Measurements from ENCODE around the gene NOP10. TPM values are rescaled to one million over a fixed set of nuclear protein-coding genes. Genes with fewer than 3 reads are reported as not detected.
"Not testable (repeated sequence)": the region's sequence is repeated elsewhere in the genome, so short reads cannot be mapped to it uniquely, and the experiment has no call there.

The NOP10 gene
- total and polyA plus RNA-seq, 2 of the 8 experiments (the other 6 are each of a cell fraction or from before 2014, with no cell fraction given), result 285 to 981 TPM

- H2AK5ac ChIP-seq (ENCODE audit: low read depth, low read length); H2BK20ac ChIP-seq (ENCODE audit: low read length); H2BK5ac ChIP-seq (ENCODE audit: low read depth, low read length); H4K20me1 ChIP-seq (replicated peaks in 1 of 2; ENCODE audit: control insufficient read depth in 1 of 2, insufficient read depth in 2 of 2, low read length in 2 of 2); H2AFZ ChIP-seq (ENCODE audit: low read length); H3K23ac ChIP-seq (ENCODE audit: insufficient read length); H3K4me1 ChIP-seq (replicated peaks in 1 of 4; ENCODE audit: control insufficient read depth in 3 of 4, insufficient read depth in 4 of 4, low read length in 3 of 4); DNase-seq (ENCODE audit: low read depth in 1 of 2, low spot score in 2 of 2); H4K91ac ChIP-seq (replicated peaks; ENCODE audit: insufficient read length, low read length); H4K5ac ChIP-seq (ENCODE audit: insufficient read length, low read depth, low read length); H3K23me2 ChIP-seq (ENCODE audit: low read depth, low read length); H4K8ac ChIP-seq (ENCODE audit: extremely low read depth, insufficient read depth, low read length); H3K36me3 ChIP-seq (ENCODE audit: control insufficient read depth in 2 of 4, insufficient read depth in 4 of 4, low read length in 3 of 4); H3K9ac ChIP-seq (replicated peaks in 1 of 4; ENCODE audit: extremely low read depth in 1 of 4, low read depth in 3 of 4, low read length in 3 of 4); H3K79me2 ChIP-seq (ENCODE audit: control insufficient read depth in 1 of 2, insufficient read depth in 2 of 2, low read length in 2 of 2); H2BK15ac ChIP-seq (ENCODE audit: low read length); H3K27ac ChIP-seq (ENCODE audit: low read depth, low read length); FAIRE-seq; H3K56ac ChIP-seq (replicated peaks; ENCODE audit: insufficient read length, low read depth, low read length); POLR2A ChIA-PET (ENCODE audit: partially characterized antibody); H3K9me3 ChIP-seq (ENCODE audit: insufficient read depth in 2 of 2, low read depth in 1 of 2, low read length in 1 of 2); H3K4me3 ChIP-seq (ENCODE audit: extremely low read depth in 1 of 4, insufficient read depth in 2 of 4, low read depth in 3 of 4, low read length in 4 of 4); H3K18ac ChIP-seq (ENCODE audit: extremely low read depth, low read length); H2BK12ac ChIP-seq (ENCODE audit: low read depth, low read length); CTCF ChIA-PET (ENCODE audit: partially characterized antibody); H2BK120ac ChIP-seq (replicated peaks; ENCODE audit: low read depth, low read length); H3K14ac ChIP-seq (ENCODE audit: insufficient read length); H3K4me2 ChIP-seq (ENCODE audit: insufficient read depth in 1 of 2, low read depth in 2 of 2, low read length in 2 of 2); H3K4ac ChIP-seq (replicated peaks; ENCODE audit: insufficient read length, low read depth, low read length); H3K79me1 ChIP-seq (ENCODE audit: low read depth, low read length); H3K27me3 ChIP-seq (replicated peaks in 1 of 4; ENCODE audit: control insufficient read depth in 3 of 4, extremely low read depth in 1 of 4, insufficient read depth in 3 of 4, low read length in 3 of 4): not testable (repeated sequence)
- WGBS, 2 experiments (ENCODE audit: extremely low coverage in 1 of 2, insufficient coverage in 1 of 2, insufficient read length in 1 of 2, insufficient replicate concordance in 2 of 2, low coverage in 1 of 2, low lambda C conversion rate in 2 of 2, missing lambda C conversion rate in 1 of 2), result no CpG with 5 or more reads among the region's 19 CpGs
These were observed 39.0 kb upstream of the NOP10 start for GRCh38 chr15:34381829-34382521.

- H2BK20ac ChIP-seq (ENCODE audit: low read length); DNase-seq (ENCODE audit: low read depth in 1 of 2, low spot score in 2 of 2); H2AFZ ChIP-seq (ENCODE audit: low read length); H3K79me1 ChIP-seq (ENCODE audit: low read depth, low read length); POLR2A ChIA-PET (ENCODE audit: partially characterized antibody); H3K27ac ChIP-seq (ENCODE audit: low read depth, low read length); H4K8ac ChIP-seq (ENCODE audit: extremely low read depth, insufficient read depth, low read length); H3K9me3 ChIP-seq (ENCODE audit: insufficient read depth in 2 of 2, low read depth in 1 of 2, low read length in 1 of 2); H3K23me2 ChIP-seq (ENCODE audit: low read depth, low read length); CTCF ChIA-PET (ENCODE audit: partially characterized antibody); H2BK120ac ChIP-seq (replicated peaks; ENCODE audit: low read depth, low read length); H3K4me2 ChIP-seq (ENCODE audit: insufficient read depth in 1 of 2, low read depth in 2 of 2, low read length in 2 of 2); H3K79me2 ChIP-seq (ENCODE audit: control insufficient read depth in 1 of 2, insufficient read depth in 2 of 2, low read length in 2 of 2); H3K4ac ChIP-seq (replicated peaks; ENCODE audit: insufficient read length, low read depth, low read length); H3K36me3 ChIP-seq (ENCODE audit: control insufficient read depth in 2 of 4, insufficient read depth in 4 of 4, low read length in 3 of 4); H4K5ac ChIP-seq (ENCODE audit: insufficient read length, low read depth, low read length); H3K4me1 ChIP-seq (replicated peaks in 1 of 4; ENCODE audit: control insufficient read depth in 3 of 4, insufficient read depth in 4 of 4, low read length in 3 of 4); H4K91ac ChIP-seq (replicated peaks; ENCODE audit: insufficient read length, low read length); H3K9ac ChIP-seq (replicated peaks in 1 of 4; ENCODE audit: extremely low read depth in 1 of 4, low read depth in 3 of 4, low read length in 3 of 4); H2BK15ac ChIP-seq (ENCODE audit: low read length); H3K23ac ChIP-seq (ENCODE audit: insufficient read length); H2BK12ac ChIP-seq (ENCODE audit: low read depth, low read length); H3K14ac ChIP-seq (ENCODE audit: insufficient read length); FAIRE-seq; H3K4me3 ChIP-seq (ENCODE audit: extremely low read depth in 1 of 4, insufficient read depth in 2 of 4, low read depth in 3 of 4, low read length in 4 of 4); H4K20me1 ChIP-seq (replicated peaks in 1 of 2; ENCODE audit: control insufficient read depth in 1 of 2, insufficient read depth in 2 of 2, low read length in 2 of 2); H3K27me3 ChIP-seq (replicated peaks in 1 of 4; ENCODE audit: control insufficient read depth in 3 of 4, extremely low read depth in 1 of 4, insufficient read depth in 3 of 4, low read length in 3 of 4); H3K18ac ChIP-seq (ENCODE audit: extremely low read depth, low read length); H2AK5ac ChIP-seq (ENCODE audit: low read depth, low read length); H2BK5ac ChIP-seq (ENCODE audit: low read depth, low read length); H3K56ac ChIP-seq (replicated peaks; ENCODE audit: insufficient read length, low read depth, low read length): not testable (repeated sequence)
- WGBS, 2 experiments (ENCODE audit: extremely low coverage in 1 of 2, insufficient coverage in 1 of 2, insufficient read length in 1 of 2, insufficient replicate concordance in 2 of 2, low coverage in 1 of 2, low lambda C conversion rate in 2 of 2, missing lambda C conversion rate in 1 of 2), result 84% methylated on average over 4 of the region's 4 CpGs; no CpG with 5 or more reads in 1 of the 2 experiments
These were observed 37.6 kb upstream of the NOP10 start for GRCh38 chr15:34380491-34380890.

Measured in H1 (cell line).